ENCODE measurements around the gene METTL25B. TPM values are rescaled to one million over a fixed set of nuclear protein-coding genes. Genes with fewer than 3 reads are reported as not detected.

Gene METTL25B
- total RNA-seq, 5 donors from 2014 or later (not counting 1 experiment from before 2014, with no cell fraction given) = 13.0 to 36.1 (median 32.3) TPM

GRCh38 chr1:156766298-156767100, 38.2 kb downstream of the METTL25B start:
- H3K27me3 Mint-ChIP-seq = no peaks in the 10 kb centered on the region
- ATAC-seq (replicated peaks in 1 of 4) = peak in 1 of 4 experiments; percentile 1
- Histone ChIP-seq H3K27ac (ENCODE audit: low read length) (peak overlapping the region; percentile 97), H3K9me3 (no peaks in the 10 kb centered on the region), H3K4me1 (ENCODE audit: control insufficient read depth in 1 of 2, extremely low read depth in 1 of 2, insufficient read depth in 2 of 2, low read length in 2 of 2) (peaks cover 18 to 36% of the 10 kb centered on the region in 2 experiments), H3K4me3 (ENCODE audit: control insufficient read depth in 1 of 2, extremely low read depth in 1 of 2, low read length in 1 of 2) (peak overlapping the region; percentile 71 to 93), H3K27me3 (replicated peaks in 1 of 2; ENCODE audit: control insufficient read depth in 2 of 2, extremely low read depth in 1 of 2, insufficient read depth in 2 of 2, low read length in 1 of 2) (no peaks in the 10 kb centered on the region), H3K36me3 (ENCODE audit: control insufficient read depth in 2 of 2, extremely low read depth in 1 of 2, insufficient read depth in 1 of 2, low read length in 1 of 2) (peaks cover 5 to 13% of the 10 kb centered on the region in 2 donors)
- H3K36me3 Mint-ChIP-seq = peaks cover 17% of the 10 kb centered on the region
- no peaks in the 10 kb centered on the region for H3K9me3 Mint-ChIP-seq
- H3K27ac Mint-ChIP-seq = no peak overlapping the region
- WGBS (ENCODE audit: insufficient coverage) = 13% methylated on average over 9 of the region's 14 CpGs
- H3K4me1 Mint-ChIP-seq = peaks cover 33 to 38% (median 33%) of the 10 kb centered on the region in 3 donors
- POLR2A ChIA-PET = interaction anchor here in 1 of 2 donors (1.0 to 1.4 kb wide), 3 partner anchors 26 to 40 kb away, joined by 3 to 10 read pairs (median 7); partner anchors contain the start of genes ISG20L2, METTL25B and MRPL24
- DNase-seq = peak in 1 of 35 experiments; percentile 11
- CTCF ChIA-PET = interaction anchor here in 1 of 2 donors (1.4 to 2.3 kb wide), 4 partner anchors 14 to 40 kb away, joined by 7 to 16 read pairs (median 12); partner anchors contain the start of genes HDGF, ISG20L2, METTL25B and MRPL24
- no peak overlapping the region for H3K4me3 Mint-ChIP-seq

- H3K4me3 ChIP-seq (ENCODE audit: control insufficient read depth in 1 of 2, extremely low read depth in 1 of 2, low read length in 1 of 2) = peak within 1 kb of the TSS; percentile 93 to 96
- DNase-seq (peak; percentile 92 to 100 (median 99)), ATAC-seq (replicated peaks in 1 of 4) (peak; percentile 92 to 94 (median 93))
- no peaks in the 10 kb centered on the region for H3K27me3 ChIP-seq (replicated peaks in 1 of 2; ENCODE audit: control insufficient read depth in 2 of 2, extremely low read depth in 1 of 2, insufficient read depth in 2 of 2, low read length in 1 of 2)
- Mint-ChIP-seq H3K27ac (no peak within 1 kb of the TSS), H3K4me1 (peaks cover 34 to 41% (median 39%) of the 10 kb centered on the region in 3 donors), H3K36me3 (peaks cover 17% of the 10 kb centered on the region), H3K4me3 (no peak within 1 kb of the TSS), H3K27me3 (no peaks in the 10 kb centered on the region), H3K9me3 (no peaks in the 10 kb centered on the region)
- ChIA-PET POLR2A (interaction anchor here in 1 of 2 donors (0.7 to 1.4 kb wide), 4 partner anchors 27 to 649 kb away, joined by 3 to 10 read pairs (median 5); partner anchors contain the start of genes ISG20L2, METTL25B and MRPL24), CTCF (interaction anchor here in 1 of 2 donors (0.6 to 2.3 kb wide), 6 partner anchors 9 to 41 kb away, joined by 3 to 16 read pairs (median 8); partner anchors contain the start of genes HDGF, ISG20L2, METTL25B and MRPL24)
- H3K36me3 ChIP-seq (ENCODE audit: control insufficient read depth in 2 of 2, extremely low read depth in 1 of 2, insufficient read depth in 1 of 2, low read length in 1 of 2) = peaks cover 9 to 13% of the 10 kb centered on the region in 2 donors
- peak within 1 kb of the TSS; percentile 97 for H3K27ac ChIP-seq (ENCODE audit: low read length)
- under 1% methylated on average over 40 of the region's 50 CpGs for WGBS (ENCODE audit: insufficient coverage)
- peaks cover 19 to 36% of the 10 kb centered on the region in 2 experiments for H3K4me1 ChIP-seq (ENCODE audit: control insufficient read depth in 1 of 2, extremely low read depth in 1 of 2, insufficient read depth in 2 of 2, low read length in 2 of 2)
- no peaks in the 10 kb centered on the region for H3K9me3 ChIP-seq
Measured at GRCh38 chr1:156767101-156767878, 39.0 kb downstream of the METTL25B start, which contains the start of gene PRCC. PRCC (plus strand) TSS chr1:156767535; CDS start chr1:156767772, 237 bp downstream.

- DNase-seq (peak in 12 of 35 experiments; percentile 7 to 66 (median 25)), ATAC-seq (replicated peaks in 1 of 4) (peak; percentile 1 to 4 (median 3))
- Mint-ChIP-seq H3K27me3 (no peaks in the 10 kb centered on the region), H3K4me1 (peaks cover 41 to 49% (median 47%) of the 10 kb centered on the region in 3 donors), H3K27ac (no peak overlapping the region), H3K4me3 (no peak overlapping the region), H3K9me3 (no peaks in the 10 kb centered on the region), H3K36me3 (peaks cover 22% of the 10 kb centered on the region)
- Histone ChIP-seq H3K4me3 (ENCODE audit: control insufficient read depth in 1 of 2, extremely low read depth in 1 of 2, low read length in 1 of 2) (peak overlapping the region; percentile 93 to 96), H3K36me3 (ENCODE audit: control insufficient read depth in 2 of 2, extremely low read depth in 1 of 2, insufficient read depth in 1 of 2, low read length in 1 of 2) (peaks cover 15 to 16% of the 10 kb centered on the region in 2 donors), H3K27ac (ENCODE audit: low read length) (peak overlapping the region; percentile 97), H3K27me3 (replicated peaks in 1 of 2; ENCODE audit: control insufficient read depth in 2 of 2, extremely low read depth in 1 of 2, insufficient read depth in 2 of 2, low read length in 1 of 2) (no peaks in the 10 kb centered on the region), H3K4me1 (ENCODE audit: control insufficient read depth in 1 of 2, extremely low read depth in 1 of 2, insufficient read depth in 2 of 2, low read length in 2 of 2) (peaks cover 19 to 41% of the 10 kb centered on the region in 2 experiments), H3K9me3 (no peaks in the 10 kb centered on the region)
- whole genome bisulfite sequencing (ENCODE audit: insufficient coverage) = 0% methylated on average over 2 of the region's 31 CpGs
- POLR2A ChIA-PET = interaction anchor here in 1 of 2 donors (0.7 to 1.4 kb wide), 4 partner anchors 27 to 650 kb away, joined by 3 to 10 read pairs (median 5); partner anchors contain the start of genes ISG20L2, METTL25B and MRPL24
- CTCF ChIA-PET = interaction anchor here in 1 of 2 donors (0.6 to 2.3 kb wide), 8 partner anchors 10 to 46 kb away, joined by 3 to 16 read pairs (median 7); partner anchors contain the start of genes HDGF, ISG20L2, METTL25B and MRPL24
Measured at GRCh38 chr1:156767879-156768604, 39.8 kb downstream of the METTL25B start.

GRCh38 chr1:156768610-156769295, 40.5 kb downstream of the METTL25B start:
- no peak overlapping the region for H3K4me3 Mint-ChIP-seq
- no peaks in the 10 kb centered on the region for H3K9me3 ChIP-seq
- no peak overlapping the region for H3K27ac Mint-ChIP-seq
- peaks cover 19 to 42% of the 10 kb centered on the region in 2 experiments for H3K4me1 ChIP-seq (ENCODE audit: control insufficient read depth in 1 of 2, extremely low read depth in 1 of 2, insufficient read depth in 2 of 2, low read length in 2 of 2)
- 30% methylated on average over 5 of the region's 8 CpGs for WGBS (ENCODE audit: insufficient coverage)
- no peaks in the 10 kb centered on the region for H3K27me3 Mint-ChIP-seq
- DNase-seq = no peak
- peaks cover 29% of the 10 kb centered on the region for H3K36me3 Mint-ChIP-seq
- CTCF ChIA-PET = interaction anchor here in 1 of 2 donors (1.0 to 1.3 kb wide), 4 partner anchors 21 to 45 kb away, joined by 3 to 7 read pairs (median 4); partner anchors contain the start of genes ISG20L2 and METTL25B
- peaks cover 48 to 56% (median 54%) of the 10 kb centered on the region in 3 donors for H3K4me1 Mint-ChIP-seq
- H3K36me3 ChIP-seq (ENCODE audit: control insufficient read depth in 2 of 2, extremely low read depth in 1 of 2, insufficient read depth in 1 of 2, low read length in 1 of 2) = peaks cover 15 to 20% of the 10 kb centered on the region in 2 donors
- H3K4me3 ChIP-seq (ENCODE audit: control insufficient read depth in 1 of 2, extremely low read depth in 1 of 2, low read length in 1 of 2) = peak overlapping the region; percentile 93 to 96
- no peaks in the 10 kb centered on the region for H3K27me3 ChIP-seq (replicated peaks in 1 of 2; ENCODE audit: control insufficient read depth in 2 of 2, extremely low read depth in 1 of 2, insufficient read depth in 2 of 2, low read length in 1 of 2)
- peak overlapping the region; percentile 97 for H3K27ac ChIP-seq (ENCODE audit: low read length)
- ATAC-seq (replicated peaks in 1 of 4) = no peak
- POLR2A ChIA-PET = no interaction called here
- H3K9me3 Mint-ChIP-seq = no peaks in the 10 kb centered on the region

- Mint-ChIP-seq H3K36me3 (peaks cover 38% of the 10 kb centered on the region), H3K4me3 (no peak overlapping the region), H3K27ac (no peak overlapping the region), H3K27me3 (no peaks in the 10 kb centered on the region), H3K9me3 (no peaks in the 10 kb centered on the region), H3K4me1 (peaks cover 64 to 74% (median 67%) of the 10 kb centered on the region in 3 donors)
- ChIA-PET CTCF (interaction anchor here in 1 of 2 donors (1.1 kb wide), 1 partner anchor 45 kb away, joined by 3 read pairs; no protein-coding TSS in a partner anchor), POLR2A (interaction anchor here (0.9 to 1.1 kb wide), 3 partner anchors 9 to 29 kb away, joined by 4 to 6 read pairs (median 6); no protein-coding TSS in a partner anchor)
- H3K27me3 ChIP-seq (replicated peaks in 1 of 2; ENCODE audit: control insufficient read depth in 2 of 2, extremely low read depth in 1 of 2, insufficient read depth in 2 of 2, low read length in 1 of 2) = no peaks in the 10 kb centered on the region
- peaks cover 23 to 40% of the 10 kb centered on the region in 2 experiments for H3K4me1 ChIP-seq (ENCODE audit: control insufficient read depth in 1 of 2, extremely low read depth in 1 of 2, insufficient read depth in 2 of 2, low read length in 2 of 2)
- no peak overlapping the region for H3K4me3 ChIP-seq (ENCODE audit: control insufficient read depth in 1 of 2, extremely low read depth in 1 of 2, low read length in 1 of 2)
- no CpG with 5 or more reads among the region's 3 CpGs for WGBS (ENCODE audit: insufficient coverage)
- no peak for DNase-seq
- H3K9me3 ChIP-seq = no peaks in the 10 kb centered on the region
- ATAC-seq (replicated peaks in 1 of 4) = no peak
- H3K36me3 ChIP-seq (ENCODE audit: control insufficient read depth in 2 of 2, extremely low read depth in 1 of 2, insufficient read depth in 1 of 2, low read length in 1 of 2) = peaks cover 15 to 20% of the 10 kb centered on the region in 2 donors
- H3K27ac ChIP-seq (ENCODE audit: low read length) = no peak overlapping the region
Measured at GRCh38 chr1:156772222-156772621, 44.0 kb downstream of the METTL25B start.

Data from T-cell (primary cell).